Psoas muscle (tissue), 8 donors: ENCODE results near the gene HLA-DQA1. TPM values are rescaled to one million over a fixed set of nuclear protein-coding genes. Genes with fewer than 3 reads are reported as not detected.

Source experiments
- ATAC-seq, 4 donors: fragments of 200-7000 bp; cut with Tn5 transposase; one replicate each; pipeline ENCODE4 v1.9.1; 2020; ENCODE audit warnings: moderate library complexity in 3 of 4, mild to moderate bottlenecking in 2 of 4
- DNase-seq, 2 donors: peaks; one replicate each; pipeline ENCODE4 v3.0.0-alpha.2; 2020
- H3K27ac ChIP-seq: fragments of 200-600 bp; one replicate; pipeline ENCODE4 v1.8.0; 2022
- H3K27me3 ChIP-seq, 3 donors: fragments of 200-600 bp in 1 of 3; one replicate each; pipeline versions ENCODE4 v1.6.1 to v1.8.0; 2013 to 2022; ENCODE audit warnings: low read length in 2 of 3, mild to moderate bottlenecking in 2 of 3, moderate library complexity in 1 of 3; ENCODE audit not compliant: insufficient read depth in 3 of 3
- H3K36me3 ChIP-seq, 2 donors: fragments of 200-600 bp in 1 of 2; one replicate each; pipeline versions ENCODE4 v1.6.1 to v1.8.0; 2013 to 2022; ENCODE audit warnings: low read depth in 1 of 2, mild to moderate bottlenecking in 1 of 2, moderate library complexity in 1 of 2; ENCODE audit not compliant: insufficient read depth in 1 of 2
- H3K4me1 ChIP-seq: fragments of 200-600 bp; one replicate; pipeline ENCODE4 v1.8.0; 2022
- H3K4me3 ChIP-seq: fragments of 200-600 bp; one replicate; pipeline ENCODE4 v1.8.0; 2022; ENCODE audit warnings: mild to moderate bottlenecking
- H3K9me3 ChIP-seq: fragments of 200-600 bp; one replicate; pipeline ENCODE4 v1.8.0; 2022
- CTCF ChIP-seq: fragments of 200-600 bp; IDR thresholded peaks from one replicate; pipeline ENCODE4 v1.8.0; 2022; ENCODE audit warnings: antibody characterized with exemption
- WGBS, 3 donors: extraction: QIAGEN DNeasy Blood & Tissue Kit; methylation state at CpG; one replicate each; pipeline versions ENCODE4 v1.1.6 to v1.1.7; 2013; 5-methylcytosine and 5-hydroxymethylcytosine counted together
- intact Hi-C, 2 donors: fragments of 100-400 bp; cut with DNase I; formaldehyde crosslinking; loops; one replicate each; pipeline versions ENCODE4 v1.11.0 to v1.14.2; 2022
- polyA plus RNA-seq, 3 donors: library from polyadenylated mRNA; stranded (reverse); fragments of 200-250 nt; gene quantifications; one replicate each; pipeline ENCODE4 v1.2.3, GENCODE V29; 2013
- total RNA-seq, 4 donors: library from RNA; stranded (reverse); fragmentation: NEBNext Ultra II Directional in 2 of 4; extraction: Animal tissue kit (Norgen Biotek cat#: 25700) in 2 of 4; gene quantifications; one replicate each; pipeline versions ENCODE4 v1.2.1 to v1.2.4, GENCODE V29; 2021 to 2023
- donor health status: healthy with polysubstance abuse.
- donor health status: DM: no; HTN: no; CAD: no; lungs with moderate emphysema.
- donor health status: Bipolar disorder and iron deficiency.
- donor health status: healthy.
- donor health status: DM: yes; HTN: yes; CAD: no.
- donor health status: DM: no; HTN: no; CAD: no.
- donor health status: DM: no; HTN: no; CAD: no.
- donor health status: DM: yes; HTN: yes; CAD: no.

HLA-DQA1 gene
- total and polyA plus RNA-seq, 7 donors: 1.3 to 7.8 (median 5.9) TPM

GRCh38 chr6:32680055-32680454 is 42.8 kb downstream of the HLA-DQA1 start:
- TF ChIP-seq CTCF: no peak

GRCh38 chr6:32684246-32684645 is 47.0 kb downstream of the HLA-DQA1 start:
- intact Hi-C loops: no loop called here
- H3K27ac ChIP-seq: no peak overlapping the region
- ATAC-seq (no peak), DNase-seq (no peak)
- no peaks in the 10 kb centered on the region for H3K9me3 ChIP-seq
- 84 to 88% (median 85%) methylated on average over 3 of the region's 3 CpGs for whole genome bisulfite sequencing, 3 donors
- no peak overlapping the region for H3K4me3 ChIP-seq
- no peaks in the 10 kb centered on the region for H3K4me1 ChIP-seq
- peaks cover 2 to 4% (median 3%) of the 10 kb centered on the region in 3 donors for H3K27me3 ChIP-seq
- H3K36me3 ChIP-seq: no peaks in the 10 kb centered on the region
- no peak for TF ChIP-seq CTCF

More at GRCh38 chr6:32680055-32680454, 42.8 kb downstream of the HLA-DQA1 start:
- 73 to 91% (median 82%) methylated on average over 1 of the region's 1 CpG for WGBS, 3 donors
- no peaks in the 10 kb centered on the region for H3K4me1 ChIP-seq
- H3K36me3 ChIP-seq: no peaks in the 10 kb centered on the region
- no peak for ATAC-seq
- DNase-seq: no peak
- H3K9me3 ChIP-seq: no peaks in the 10 kb centered on the region
- H3K4me3 ChIP-seq: no peak overlapping the region
- H3K27ac ChIP-seq: no peak overlapping the region
- intact Hi-C loops: no loop called here
- H3K27me3 ChIP-seq: peaks cover 0 to 4% (median 2%) of the 10 kb centered on the region in 3 donors

GRCh38 chr6:32685603-32686002 is 48.4 kb downstream of the HLA-DQA1 start:
- no peak for TF ChIP-seq CTCF
- no peaks in the 10 kb centered on the region for H3K4me1 ChIP-seq
- ATAC-seq (no peak), DNase-seq (no peak)
- H3K4me3 ChIP-seq: no peak overlapping the region
- H3K36me3 ChIP-seq: no peaks in the 10 kb centered on the region
- no peaks in the 10 kb centered on the region for H3K9me3 ChIP-seq
- 21 to 26% (median 22%) methylated on average over 1 of the region's 1 CpG for WGBS, 3 donors
- intact Hi-C loops: no loop called here
- peaks cover 0 to 7% (median 3%) of the 10 kb centered on the region in 3 donors for H3K27me3 ChIP-seq
- no peak overlapping the region for H3K27ac ChIP-seq

GRCh38 chr6:32689531-32690501 is 52.6 kb downstream of the HLA-DQA1 start:
- WGBS, 3 donors: 62 to 73% (median 71%) methylated on average over 5 of the region's 5 CpGs
- intact Hi-C loops: no loop called here
- no peaks in the 10 kb centered on the region for H3K9me3 ChIP-seq
- no peak overlapping the region for H3K27ac ChIP-seq
- TF ChIP-seq CTCF: no peak
- DNase-seq: no peak
- no peaks in the 10 kb centered on the region for H3K36me3 ChIP-seq
- ATAC-seq: no peak
- H3K4me3 ChIP-seq: no peak overlapping the region
- peaks cover 2 to 3% (median 3%) of the 10 kb centered on the region in 3 donors for H3K27me3 ChIP-seq
- H3K4me1 ChIP-seq: no peaks in the 10 kb centered on the region
